GM12891 (cell line): ENCODE results near the gene OR6B2.

Experiments
- DNase-seq: peaks from one replicate; pipeline ENCODE4 v3.0.0; 2011; ENCODE audit warnings: low spot score; ENCODE audit not compliant: insufficient read length
- FAIRE-seq: peaks from 2 replicates; lab custom pipeline; 2011; peaks lifted over from hg19 to GRCh38; lab: Jason Lieb, UNC
- PAX5 ChIP-seq: IDR thresholded peaks from 2 replicates; pipeline ENCODE4 v1.6.1; 2011; ENCODE audit warnings: low read length, moderate library complexity, mild to moderate bottlenecking; ENCODE audit not compliant: insufficient read depth, severe bottlenecking
- POLR2A ChIP-seq: IDR thresholded peaks from 2 replicates; pipeline ENCODE4 v1.6.1; 2011; ENCODE audit warnings: low read depth, low read length, control low read depth
- POLR2AphosphoS5 ChIP-seq: IDR thresholded peaks from 2 replicates; pipeline ENCODE4 v1.6.1; 2011; ENCODE audit warnings: low read depth, low read length, control low read depth
- POU2F2 ChIP-seq: IDR thresholded peaks from 2 replicates; pipeline ENCODE4 v1.6.1; 2011; ENCODE audit warnings: low read depth, mild to moderate bottlenecking, control low read depth, low read length, moderate library complexity
- SPI1 ChIP-seq: IDR thresholded peaks from 2 replicates; pipeline ENCODE4 v1.6.1; 2011; ENCODE audit warnings: low read depth, low read length, control low read depth
- TAF1 ChIP-seq: IDR thresholded peaks from 2 replicates; pipeline ENCODE4 v1.6.1; 2011; ENCODE audit warnings: low read depth, low read length, control low read depth

Gene OR6B2

DNA sequence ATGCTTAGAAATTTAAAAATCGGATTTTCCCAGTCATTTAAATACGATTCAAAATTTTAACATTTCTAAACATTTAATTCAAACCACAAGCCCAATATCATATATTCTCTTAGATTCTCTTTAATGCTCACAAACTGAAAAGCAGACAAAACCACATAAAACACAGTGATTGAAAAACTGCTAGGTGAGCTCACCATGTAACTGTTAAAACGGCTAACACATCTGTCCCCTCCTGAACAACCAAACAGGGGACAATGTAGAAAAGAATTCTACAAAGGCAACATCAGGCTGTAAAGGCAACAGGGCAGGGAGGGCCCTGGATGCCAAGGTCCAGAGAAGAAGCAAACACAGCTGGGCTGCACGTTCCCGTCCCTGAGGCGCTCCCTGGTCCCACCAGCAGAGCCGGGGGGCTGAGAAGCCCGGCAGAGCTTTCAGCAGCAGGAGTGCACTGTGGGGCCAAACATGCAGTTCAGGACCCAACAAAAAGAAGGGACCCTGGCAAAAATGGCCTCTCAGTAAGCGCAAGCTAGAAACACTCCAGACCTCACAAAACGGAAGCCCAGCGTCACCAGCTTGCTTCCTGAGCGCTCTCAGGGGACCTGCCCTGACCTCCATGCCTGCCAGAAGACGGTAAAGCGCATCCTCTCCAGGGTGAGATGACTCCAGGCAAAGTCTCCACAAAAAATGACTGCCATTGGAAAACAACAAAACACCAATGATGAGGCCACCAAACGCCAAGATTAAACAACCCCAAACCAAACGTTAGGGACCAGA lies 45.6 kb downstream of the OR6B2 start:
- FAIRE-seq (peak; percentile 20), DNase-seq (no peak)
- no peak for TF ChIP-seq PAX5
- TF ChIP-seq TAF1, result no peak
- no peak for TF ChIP-seq POLR2A
- TF ChIP-seq SPI1, result no peak
- no peak for TF ChIP-seq POU2F2
- no peak for TF ChIP-seq POLR2AphosphoS5

DNA sequence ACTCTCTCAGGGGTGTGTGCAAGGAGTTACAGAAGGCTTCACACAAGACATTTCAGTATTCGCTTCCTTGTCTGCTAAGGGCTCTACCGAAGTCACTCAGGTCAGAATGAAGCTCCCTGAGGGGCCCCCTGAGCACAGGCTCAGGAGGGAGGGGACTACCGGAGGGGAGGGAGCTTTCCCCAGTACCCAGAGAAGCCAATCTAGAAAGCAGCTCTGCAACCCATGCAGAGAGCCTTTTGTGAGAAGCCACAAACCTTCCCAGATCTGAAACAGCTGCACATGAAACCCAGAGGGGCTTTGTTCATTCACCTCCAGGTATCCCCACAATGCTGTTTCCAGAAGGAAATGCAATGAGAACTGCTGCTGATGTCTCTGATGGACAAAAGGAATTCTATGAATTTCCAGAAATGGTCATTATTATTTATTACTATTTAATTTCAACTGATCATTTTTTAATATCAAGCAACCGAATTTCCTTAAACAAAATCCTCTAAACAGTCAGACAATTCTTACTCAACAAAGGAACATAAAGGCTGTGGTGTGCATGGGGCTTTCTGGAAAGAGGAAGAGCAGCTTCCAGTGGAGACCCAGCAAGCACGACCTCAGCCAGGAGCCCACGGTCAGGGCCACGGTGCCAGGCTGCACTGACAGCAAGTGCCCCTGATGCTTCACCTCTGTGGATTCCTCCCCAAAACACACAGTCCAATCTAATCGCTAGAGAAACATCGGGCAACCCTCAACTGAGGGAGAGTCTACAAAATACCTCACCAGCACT lies 47.0 kb downstream of the OR6B2 start:
- TF ChIP-seq POLR2AphosphoS5 (no peak), TAF1 (no peak), POLR2A (no peak), POU2F2 (no peak), PAX5 (no peak)
- DNase-seq (no peak), FAIRE-seq (no peak)
